HepG2 (cell line): Measurements from ENCODE around the gene CCT4.

Experiments used
- AHDC1 ChIP-seq: sonication (generic); formaldehyde crosslinking; IDR thresholded peaks from 2 replicates; pipeline ENCODE4 v1.5.1; 2020; ENCODE audit warnings: mild to moderate bottlenecking, missing genetic modification reagents, borderline replicate concordance
- EP300 ChIP-seq, 3 experiments: sonication (generic) in 1 of 3; formaldehyde crosslinking in 1 of 3; IDR thresholded peaks; 2 replicates each; pipeline versions ENCODE4 v1.5.1 to v1.6.1; 2011 to 2020; ENCODE audit warnings: low read depth in 2 of 3, low read length in 2 of 3, borderline replicate concordance in 1 of 3, improper control_type of control experiment in 1 of 3, mild to moderate bottlenecking in 1 of 3, missing genetic modification reagents in 1 of 3, moderate library complexity in 1 of 3
- EZH2 ChIP-seq: conservative IDR thresholded peaks from 2 replicates; pipeline ENCODE4 v1.6.1; 2012; ENCODE audit warnings: mild to moderate bottlenecking, low read depth, low read length, moderate library complexity
- FUBP1 ChIP-seq: sonication (generic); formaldehyde crosslinking; IDR thresholded peaks from 2 replicates; pipeline ENCODE4 v1.5.1; 2020; ENCODE audit warnings: missing genetic modification reagents, mild to moderate bottlenecking, borderline replicate concordance
- HNRNPUL1 ChIP-seq: fragments of 200-400 bp; formaldehyde crosslinking; IDR thresholded peaks from 2 replicates; pipeline ENCODE4 v1.6.1; 2017; ENCODE audit warnings: low read depth, mild to moderate bottlenecking, low read length, moderate library complexity
- SP1 ChIP-seq, 2 experiments: fragments of 450-650 bp in 1 of 2; sonication (generic) in 1 of 2; formaldehyde crosslinking in 1 of 2; IDR thresholded peaks; 2 replicates each; pipeline versions ENCODE4 v1.4.0 to v1.6.1; 2016 to 2020; ENCODE audit warnings: missing genetic modification reagents in 1 of 2
- ZBTB8A ChIP-seq: sonication (generic); formaldehyde crosslinking; IDR thresholded peaks from 2 replicates; pipeline ENCODE4 v1.4.0; 2020; ENCODE audit warnings: mild to moderate bottlenecking, low read depth, missing genetic modification reagents, borderline replicate concordance
- ZNF737 ChIP-seq: sonication (generic); formaldehyde crosslinking; IDR thresholded peaks from 2 replicates; pipeline ENCODE4 v1.5.0; 2020; ENCODE audit warnings: missing genetic modification reagents, mild to moderate bottlenecking, borderline replicate concordance
- ZNF780A ChIP-seq: sonication (generic); formaldehyde crosslinking; IDR thresholded peaks from 2 replicates; pipeline ENCODE4 v1.8.0; 2022; ENCODE audit warnings: mild to moderate bottlenecking, missing genetic modification reagents, moderate library complexity

GRCh38 chr2:61833971-61834370 lies 54.5 kb downstream of the CCT4 start:
- no peak for TF ChIP-seq AHDC1 (CRISPR knock-in tag)
- no peak for TF ChIP-seq EP300 (IDR thresholded peaks at IDR 0.05; ENCODE audit: low read depth in 2 of 2, low read length in 2 of 2)
- no peak for TF ChIP-seq EP300 (CRISPR knock-in tag; IDR thresholded peaks at IDR 0.05; ENCODE audit: borderline replicate concordance)
- TF ChIP-seq HNRNPUL1 = no peak
- no peak for TF ChIP-seq EZH2
- no peak for TF ChIP-seq ZBTB8A (CRISPR knock-in tag)
- no peak for TF ChIP-seq SP1 (IDR thresholded peaks at IDR 0.05)
- TF ChIP-seq SP1 (CRISPR knock-in tag; IDR thresholded peaks at IDR 0.05) = no peak
- no peak for TF ChIP-seq FUBP1 (CRISPR knock-in tag)
- no peak for TF ChIP-seq ZNF737 (CRISPR knock-in tag)
- TF ChIP-seq ZNF780A (CRISPR knock-in tag) = no peak
